Activated B cell treated with CpG ODN at 0.5 μM for 24 hours (primary cell): ENCODE measurements around the gene KREMEN2. TPM values are rescaled to one million over a fixed set of nuclear protein-coding genes. Genes with fewer than 3 reads are reported as not detected.

Experiments
- ATAC-seq: fragments of 200-7000 bp; cut with Tn5 transposase; one replicate; pipeline ENCODE4 v1.10.0; 2021; ENCODE audit warnings: low read depth, mild to moderate bottlenecking, moderate library complexity
- CTCF ChIA-PET: fragments of 350-600 bp; sonication (Branson Sonifier 250); formaldehyde crosslinking; loops from one replicate; lab custom pipeline; 2021; ENCODE audit warnings: antibody characterized with exemption; lab: Charles Lee
- POLR2A ChIA-PET: fragments of 350-600 bp; sonication (Branson Sonifier 250); formaldehyde crosslinking; loops from one replicate; lab custom pipeline; 2021; ENCODE audit warnings: antibody characterized with exemption; lab: Charles Lee
- DNase-seq: peaks from one replicate; pipeline ENCODE4 v3.0.0; 2022
- H3K27ac Mint-ChIP-seq: one replicate; pipeline ENCODE4 v1.8.0; 2020; ENCODE audit warnings: mixed read lengths
- H3K27me3 Mint-ChIP-seq: one replicate; pipeline ENCODE4 v1.8.0; 2021; ENCODE audit warnings: mixed read lengths
- H3K36me3 Mint-ChIP-seq: one replicate; pipeline ENCODE4 v1.8.0; 2021; ENCODE audit warnings: low read depth, mixed read lengths
- H3K4me1 Mint-ChIP-seq: one replicate; pipeline ENCODE4 v1.8.0; 2021; ENCODE audit warnings: mixed read lengths
- H3K4me3 Mint-ChIP-seq: one replicate; pipeline ENCODE4 v1.8.0; 2020; ENCODE audit warnings: mild to moderate bottlenecking, mixed read lengths
- H3K9me3 Mint-ChIP-seq: one replicate; pipeline ENCODE4 v1.8.0; 2020; ENCODE audit warnings: mixed read lengths
- intact Hi-C: fragments of 100-400 bp; cut with micrococcal nuclease; formaldehyde crosslinking; loops from one replicate; pipeline ENCODE4 v1.15.1; 2024
- total RNA-seq: library from RNA; stranded (reverse); gene quantifications from 2 replicates; pipeline ENCODE4 v1.2.3, GENCODE V29; 2022
- TF ChIP-seq, protein P1 (sequence below): fragments of 200-600 bp; IDR thresholded peaks from one replicate; pipeline ENCODE4 v1.8.0; 2022; ENCODE audit warnings: antibody characterized with exemption, mild to moderate bottlenecking

KREMEN2 gene
- total RNA-seq, 1 donor from 2014 or later = 1.7 TPM

DNA sequence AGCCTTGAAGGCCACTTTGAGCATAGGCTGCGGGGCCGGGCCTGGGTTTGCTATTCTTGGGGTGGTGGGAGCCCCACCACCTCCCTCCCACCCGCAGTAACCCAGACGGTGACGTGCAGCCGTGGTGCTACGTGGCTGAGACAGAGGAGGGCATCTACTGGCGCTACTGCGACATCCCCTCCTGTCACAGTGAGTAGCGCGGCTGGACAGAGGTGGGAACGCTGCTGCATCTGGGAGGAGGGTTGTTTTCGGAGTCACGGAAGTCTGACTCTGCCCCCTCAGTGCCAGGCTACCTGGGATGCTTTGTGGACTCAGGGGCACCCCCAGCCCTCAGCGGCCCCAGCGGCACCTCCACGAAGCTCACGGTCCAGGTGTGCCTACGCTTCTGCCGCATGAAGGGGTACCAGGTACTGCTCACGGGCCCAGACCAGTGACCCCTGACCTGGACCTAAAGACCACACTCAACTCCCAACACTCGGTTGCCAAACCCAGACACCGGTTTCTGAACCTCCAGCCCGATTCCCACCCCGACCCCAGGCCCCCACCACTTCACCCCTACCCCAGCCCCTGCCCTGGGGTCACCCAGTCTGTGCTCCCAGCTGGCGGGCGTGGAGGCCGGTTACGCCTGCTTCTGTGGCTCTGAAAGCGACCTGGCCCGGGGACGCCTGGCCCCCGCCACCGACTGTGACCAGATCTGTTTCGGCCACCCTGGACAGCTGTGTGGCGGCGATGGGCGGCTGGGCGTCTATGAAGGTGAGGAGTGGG, 2.1 kb downstream of the KREMEN2 start:
- H3K9me3 Mint-ChIP-seq = no peaks in the 10 kb centered on the region
- peaks cover 40% of the 10 kb centered on the region for H3K4me1 Mint-ChIP-seq
- no peak for ATAC-seq
- DNase-seq = no peak
- CTCF ChIA-PET = interaction anchor here (1.3 kb wide), 1 partner anchor 62 kb away, joined by 5 read pairs; no protein-coding TSS in a partner anchor
- no peak overlapping the region for H3K4me3 Mint-ChIP-seq
- no peaks in the 10 kb centered on the region for H3K36me3 Mint-ChIP-seq
- POLR2A ChIA-PET = interaction anchor here (0.7 kb wide), 1 partner anchor 14 kb away, joined by 4 read pairs; no protein-coding TSS in a partner anchor
- intact Hi-C loops = no loop called here
- TF ChIP-seq, protein P1, sequence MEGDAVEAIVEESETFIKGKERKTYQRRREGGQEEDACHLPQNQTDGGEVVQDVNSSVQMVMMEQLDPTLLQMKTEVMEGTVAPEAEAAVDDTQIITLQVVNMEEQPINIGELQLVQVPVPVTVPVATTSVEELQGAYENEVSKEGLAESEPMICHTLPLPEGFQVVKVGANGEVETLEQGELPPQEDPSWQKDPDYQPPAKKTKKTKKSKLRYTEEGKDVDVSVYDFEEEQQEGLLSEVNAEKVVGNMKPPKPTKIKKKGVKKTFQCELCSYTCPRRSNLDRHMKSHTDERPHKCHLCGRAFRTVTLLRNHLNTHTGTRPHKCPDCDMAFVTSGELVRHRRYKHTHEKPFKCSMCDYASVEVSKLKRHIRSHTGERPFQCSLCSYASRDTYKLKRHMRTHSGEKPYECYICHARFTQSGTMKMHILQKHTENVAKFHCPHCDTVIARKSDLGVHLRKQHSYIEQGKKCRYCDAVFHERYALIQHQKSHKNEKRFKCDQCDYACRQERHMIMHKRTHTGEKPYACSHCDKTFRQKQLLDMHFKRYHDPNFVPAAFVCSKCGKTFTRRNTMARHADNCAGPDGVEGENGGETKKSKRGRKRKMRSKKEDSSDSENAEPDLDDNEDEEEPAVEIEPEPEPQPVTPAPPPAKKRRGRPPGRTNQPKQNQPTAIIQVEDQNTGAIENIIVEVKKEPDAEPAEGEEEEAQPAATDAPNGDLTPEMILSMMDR = no peak
- H3K27ac Mint-ChIP-seq = no peak overlapping the region
- H3K27me3 Mint-ChIP-seq = peaks cover 13% of the 10 kb centered on the region

DNA sequence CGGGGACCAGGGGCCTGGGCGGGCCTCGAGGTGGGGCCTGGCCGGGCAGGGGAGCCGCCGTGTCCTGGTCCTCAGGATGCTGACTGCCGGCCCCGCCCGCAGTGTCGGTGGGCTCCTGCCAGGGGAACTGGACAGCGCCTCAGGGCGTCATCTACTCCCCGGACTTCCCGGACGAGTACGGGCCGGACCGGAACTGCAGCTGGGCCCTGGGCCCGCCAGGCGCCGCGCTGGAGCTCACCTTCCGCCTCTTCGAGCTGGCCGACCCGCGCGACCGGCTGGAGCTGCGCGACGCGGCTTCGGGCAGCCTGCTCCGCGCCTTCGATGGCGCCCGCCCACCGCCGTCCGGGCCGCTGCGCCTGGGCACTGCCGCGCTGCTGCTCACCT, 2.7 kb downstream of the KREMEN2 start:
- ATAC-seq = no peak
- no peaks in the 10 kb centered on the region for H3K9me3 Mint-ChIP-seq
- no peaks in the 10 kb centered on the region for H3K36me3 Mint-ChIP-seq
- H3K4me1 Mint-ChIP-seq = peaks cover 38% of the 10 kb centered on the region
- no peak for DNase-seq
- CTCF ChIA-PET = interaction anchor here (1.1 to 1.3 kb wide), 2 partner anchors 61 to 84 kb away, joined by 3 to 5 read pairs; partner anchors contain the start of gene FLYWCH2
- intact Hi-C loops = no loop called here
- H3K27ac Mint-ChIP-seq = no peak overlapping the region
- TF ChIP-seq, protein P1 = no peak
- peaks cover 11% of the 10 kb centered on the region for H3K27me3 Mint-ChIP-seq
- H3K4me3 Mint-ChIP-seq = no peak overlapping the region
- POLR2A ChIA-PET = interaction anchor here (0.7 to 1.8 kb wide), 2 partner anchors 13 to 14 kb away, joined by 4 to 10 read pairs; partner anchors contain the start of gene PKMYT1

DNA sequence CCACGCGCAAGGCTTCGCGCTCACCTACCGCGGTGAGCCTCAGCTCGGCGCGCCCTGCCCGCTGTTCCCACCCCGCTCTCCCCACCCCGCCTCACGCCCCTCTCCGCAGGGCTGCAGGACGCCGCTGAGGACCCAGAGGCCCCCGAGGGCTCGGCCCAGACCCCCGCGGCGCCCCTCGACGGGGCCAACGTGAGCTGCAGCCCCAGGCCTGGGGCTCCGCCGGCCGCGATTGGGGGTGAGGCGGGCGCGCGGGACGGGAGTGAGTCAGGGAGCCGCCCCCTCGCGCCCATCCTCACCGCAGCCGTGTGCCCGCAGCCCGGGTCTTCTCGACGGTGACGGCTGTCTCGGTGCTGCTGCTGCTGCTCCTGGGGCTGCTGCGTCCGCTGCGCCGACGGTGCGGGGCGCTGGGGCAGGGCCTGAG, 3.1 kb downstream of the KREMEN2 start:
- H3K9me3 Mint-ChIP-seq = no peaks in the 10 kb centered on the region
- no peak overlapping the region for H3K4me3 Mint-ChIP-seq
- peaks cover 11% of the 10 kb centered on the region for H3K27me3 Mint-ChIP-seq
- ChIA-PET POLR2A (interaction anchor here (1.8 kb wide), 1 partner anchor 13 kb away, joined by 10 read pairs; the partner anchor contains the start of gene PKMYT1), CTCF (interaction anchor here (1.1 to 1.3 kb wide), 3 partner anchors 61 to 84 kb away, joined by 3 to 5 read pairs (median 3); partner anchors contain the start of gene FLYWCH2)
- intact Hi-C loops = no loop called here
- no peak for ATAC-seq
- no peak for DNase-seq
- H3K27ac Mint-ChIP-seq = no peak overlapping the region
- peaks cover 34% of the 10 kb centered on the region for H3K4me1 Mint-ChIP-seq
- no peaks in the 10 kb centered on the region for H3K36me3 Mint-ChIP-seq
- TF ChIP-seq, protein P1 = no peak

DNA sequence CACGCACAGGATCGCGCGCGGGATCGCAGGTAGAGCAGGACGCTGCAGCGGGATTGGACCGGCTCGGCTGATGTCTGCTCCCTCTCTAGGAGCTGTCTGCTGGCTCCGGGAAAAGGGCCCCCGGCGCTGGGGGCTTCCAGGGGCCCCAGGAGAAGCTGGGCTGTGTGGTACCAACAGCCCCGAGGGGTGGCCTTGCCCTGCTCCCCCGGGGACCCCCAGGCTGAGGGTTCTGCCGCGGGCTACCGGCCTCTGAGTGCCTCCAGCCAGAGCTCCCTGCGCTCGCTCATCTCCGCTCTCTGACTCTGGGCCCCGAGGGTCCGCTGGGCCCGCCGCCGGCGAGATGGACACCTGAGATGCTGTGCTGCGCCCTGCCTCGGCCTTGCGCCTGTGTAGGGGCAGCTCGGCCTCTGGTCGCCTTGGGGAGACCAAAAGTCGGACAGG, 3.7 kb downstream of the KREMEN2 start:
- intact Hi-C loops = loop anchor here (2.0 kb wide), 1 partner anchor 53 kb away; the partner anchor contains the start of gene TNFRSF12A
- Mint-ChIP-seq H3K9me3 (no peaks in the 10 kb centered on the region), H3K4me3 (no peak overlapping the region)

More for the DNA sequence above, 3.7 kb downstream of the KREMEN2 start:
- ATAC-seq (no peak), DNase-seq (no peak)
- H3K27ac Mint-ChIP-seq = no peak overlapping the region
- CTCF ChIA-PET = interaction anchor here (1.1 to 1.3 kb wide), 3 partner anchors 60 to 85 kb away, joined by 3 to 5 read pairs (median 3); partner anchors contain the start of gene FLYWCH2
- POLR2A ChIA-PET = interaction anchor here (1.8 kb wide), 1 partner anchor 13 kb away, joined by 10 read pairs; the partner anchor contains the start of gene PKMYT1
- peaks cover 31% of the 10 kb centered on the region for H3K4me1 Mint-ChIP-seq
- peaks cover 12% of the 10 kb centered on the region for H3K27me3 Mint-ChIP-seq
- no peaks in the 10 kb centered on the region for H3K36me3 Mint-ChIP-seq
- TF ChIP-seq, protein P1 = no peak
